HepG2 (cell line): Measurements from ENCODE around the gene DPEP3. TPM values are rescaled to one million over a fixed set of nuclear protein-coding genes. Genes with fewer than 3 reads are reported as not detected.

Source experiments
- HHEX ChIP-seq: IDR thresholded peaks from 2 replicates; pipeline ENCODE4 v1.6.1; 2016; ENCODE audit warnings: control low read depth
- ONECUT2 ChIP-seq: sonication (generic); formaldehyde crosslinking; IDR thresholded peaks from 2 replicates; pipeline ENCODE4 v1.4.0; 2020; ENCODE audit warnings: missing genetic modification reagents
- SYNCRIP ChIP-seq: fragments of 200-400 bp; formaldehyde crosslinking; IDR thresholded peaks from 2 replicates; pipeline ENCODE4 v1.6.1; 2018; ENCODE audit warnings: mild to moderate bottlenecking, low read depth, low read length; ENCODE audit not compliant: insufficient read depth
- WIZ ChIP-seq: sonication (generic); formaldehyde crosslinking; IDR thresholded peaks from 2 replicates; pipeline ENCODE4 v1.5.1; 2020; ENCODE audit warnings: mild to moderate bottlenecking, missing genetic modification reagents
- ZC3H13 ChIP-seq: sonication (generic); formaldehyde crosslinking; IDR thresholded peaks from 2 replicates; pipeline ENCODE4 v1.8.1; 2023; ENCODE audit warnings: mild to moderate bottlenecking, missing genetic modification reagents, moderate library complexity
- ZNF205 ChIP-seq: IDR thresholded peaks from 2 replicates; pipeline ENCODE4 v1.6.1; 2018; ENCODE audit warnings: missing biosample characterization, missing genetic modification reagents
- ZNF343 ChIP-seq: sonication (generic); formaldehyde crosslinking; IDR thresholded peaks from 2 replicates; pipeline ENCODE4 v1.4.0; 2020; ENCODE audit warnings: mild to moderate bottlenecking, missing genetic modification reagents
- ZNF546 ChIP-seq: sonication (generic); formaldehyde crosslinking; conservative IDR thresholded peaks from 2 replicates; pipeline ENCODE4 v1.8.1; 2023; ENCODE audit warnings: mild to moderate bottlenecking, missing genetic modification reagents
- ZNF83 ChIP-seq: sonication (generic); formaldehyde crosslinking; IDR thresholded peaks from 2 replicates; pipeline ENCODE4 v1.4.0; 2020; ENCODE audit warnings: missing genetic modification reagents, mild to moderate bottlenecking, borderline replicate concordance
- ZNF878 ChIP-seq: sonication (generic); formaldehyde crosslinking; IDR thresholded peaks from 2 replicates; pipeline ENCODE4 v1.8.1; 2023; ENCODE audit warnings: mild to moderate bottlenecking, missing genetic modification reagents, moderate library complexity
- polyA plus RNA-seq, 8 experiments: library from polyadenylated mRNA; depleted of rRNA in 3 of 8; stranded (reverse) in 7 of 8; unstranded in 1 of 8; fragments of >200 nt; fragmentation: Illumina TruSeq in 4 of 8; extraction: Trizol in 4 of 8; gene quantifications; 2 replicates each; pipeline versions ENCODE4 v1.2.1 to v1.2.3, GENCODE V29; 2011 to 2016; ENCODE audit warnings: low read depth in 4 of 8, missing spikeins in 1 of 8, mixed read lengths in 1 of 8; ENCODE audit not compliant: insufficient read depth in 1 of 8
- total RNA-seq, 5 experiments: library from RNA; depleted of rRNA; stranded (reverse); fragments of >200 nt; fragmentation: Illumina TruSeq; extraction: Trizol; gene quantifications; 2 replicates each; pipeline ENCODE4 v1.2.3, GENCODE V29; 2016; ENCODE audit warnings: low read depth in 1 of 5
- TF ChIP-seq, protein P1 (sequence below), 2 experiments: sonication (generic) in 1 of 2; formaldehyde crosslinking in 1 of 2; IDR thresholded peaks; 2 replicates each; pipeline versions ENCODE4 v1.4.0 to v1.6.1; 2016 to 2020; ENCODE audit warnings: borderline replicate concordance in 1 of 2, low read depth in 1 of 2, mild to moderate bottlenecking in 1 of 2, missing genetic modification reagents in 1 of 2
- TF ChIP-seq, protein P2 (sequence below): sonication (generic); formaldehyde crosslinking; IDR thresholded peaks from 2 replicates; pipeline ENCODE4 v1.4.0; 2020; ENCODE audit warnings: missing genetic modification reagents, low read depth, mild to moderate bottlenecking, borderline replicate concordance
- TF ChIP-seq, protein P3 (sequence below): sonication (generic); formaldehyde crosslinking; IDR thresholded peaks from 2 replicates; pipeline ENCODE4 v1.5.0; 2020; ENCODE audit warnings: missing genetic modification reagents
- TF ChIP-seq, protein P4 (sequence below): sonication (generic); formaldehyde crosslinking; IDR thresholded peaks from 2 replicates; pipeline ENCODE4 v1.4.0; 2020; ENCODE audit warnings: mild to moderate bottlenecking, missing genetic modification reagents
- TF ChIP-seq, protein P5 (sequence below): sonication (generic); formaldehyde crosslinking; conservative IDR thresholded peaks from 2 replicates; pipeline ENCODE4 v1.5.0; 2020; ENCODE audit warnings: missing genetic modification reagents
- TF ChIP-seq, protein P6 (sequence below): sonication (generic); formaldehyde crosslinking; IDR thresholded peaks from 2 replicates; pipeline ENCODE4 v1.5.0; 2020; ENCODE audit warnings: missing genetic modification reagents

The DPEP3 gene
- total and polyA plus RNA-seq, 2 of the 13 experiments (the other 11 are each of a cell fraction or from before 2014, with no cell fraction given), result not detected

DNA sequence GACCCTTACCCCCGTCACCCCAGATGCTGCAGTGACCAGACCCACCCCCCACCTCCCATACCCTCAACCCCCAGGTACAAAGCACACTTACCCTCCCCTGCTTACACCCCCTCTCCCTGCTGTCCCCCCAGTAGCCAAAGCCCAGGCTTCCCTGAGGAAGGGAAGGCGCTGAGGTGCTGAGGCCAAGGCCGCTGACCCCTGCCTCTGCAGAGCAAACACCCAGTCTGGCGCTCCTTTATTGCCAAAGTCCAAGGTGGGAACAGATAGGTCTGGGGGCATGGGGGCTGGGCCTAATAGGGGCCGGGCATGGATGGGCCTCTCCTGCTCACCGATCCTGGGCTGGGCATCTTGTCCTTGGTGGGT is 37.1 kb downstream of the DPEP3 start (continued):
- TF ChIP-seq HHEX (peak; percentile 83), ZNF546 (no peak), SYNCRIP (no peak), ZNF83 (CRISPR knock-in tag) (no peak), ONECUT2 (no peak), ZNF343 (0 out of 2 replicates have a peak, but pooled peaks have one; percentile 4), ZNF878 (CRISPR knock-in tag) (peak; percentile 67; the same call in 1 of the 2 replicates), ZNF205 (CRISPR knock-in tag) (peak; percentile 43; the same call in 1 of the 2 replicates), ZC3H13 (CRISPR knock-in tag) (no peak; the same call in 1 of the 2 replicates), WIZ (CRISPR knock-in tag) (no peak)
- TF ChIP-seq, protein P1, sequence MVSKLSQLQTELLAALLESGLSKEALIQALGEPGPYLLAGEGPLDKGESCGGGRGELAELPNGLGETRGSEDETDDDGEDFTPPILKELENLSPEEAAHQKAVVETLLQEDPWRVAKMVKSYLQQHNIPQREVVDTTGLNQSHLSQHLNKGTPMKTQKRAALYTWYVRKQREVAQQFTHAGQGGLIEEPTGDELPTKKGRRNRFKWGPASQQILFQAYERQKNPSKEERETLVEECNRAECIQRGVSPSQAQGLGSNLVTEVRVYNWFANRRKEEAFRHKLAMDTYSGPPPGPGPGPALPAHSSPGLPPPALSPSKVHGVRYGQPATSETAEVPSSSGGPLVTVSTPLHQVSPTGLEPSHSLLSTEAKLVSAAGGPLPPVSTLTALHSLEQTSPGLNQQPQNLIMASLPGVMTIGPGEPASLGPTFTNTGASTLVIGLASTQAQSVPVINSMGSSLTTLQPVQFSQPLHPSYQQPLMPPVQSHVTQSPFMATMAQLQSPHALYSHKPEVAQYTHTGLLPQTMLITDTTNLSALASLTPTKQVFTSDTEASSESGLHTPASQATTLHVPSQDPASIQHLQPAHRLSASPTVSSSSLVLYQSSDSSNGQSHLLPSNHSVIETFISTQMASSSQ (IDR thresholded peaks at IDR 0.05; ENCODE audit: low read depth), result peak; percentile 57; the same call in 1 of the 2 replicates
- TF ChIP-seq, protein P1 (CRISPR knock-in tag; IDR thresholded peaks at IDR 0.05; ENCODE audit: borderline replicate concordance), result peak; percentile 19; the same call in 1 of the 2 replicates
- TF ChIP-seq, protein P2, sequence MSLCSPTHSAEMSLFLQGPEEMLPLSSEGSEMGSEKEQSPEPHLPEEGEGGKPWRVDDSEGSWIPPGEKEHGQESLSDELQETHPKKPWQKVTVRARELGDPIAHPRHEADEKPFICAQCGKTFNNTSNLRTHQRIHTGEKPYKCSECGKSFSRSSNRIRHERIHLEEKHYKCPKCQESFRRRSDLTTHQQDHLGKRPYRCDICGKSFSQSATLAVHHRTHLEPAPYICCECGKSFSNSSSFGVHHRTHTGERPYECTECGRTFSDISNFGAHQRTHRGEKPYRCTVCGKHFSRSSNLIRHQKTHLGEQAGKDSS, result no peak; the same call in none of the 2 replicates
- TF ChIP-seq, protein P3, sequence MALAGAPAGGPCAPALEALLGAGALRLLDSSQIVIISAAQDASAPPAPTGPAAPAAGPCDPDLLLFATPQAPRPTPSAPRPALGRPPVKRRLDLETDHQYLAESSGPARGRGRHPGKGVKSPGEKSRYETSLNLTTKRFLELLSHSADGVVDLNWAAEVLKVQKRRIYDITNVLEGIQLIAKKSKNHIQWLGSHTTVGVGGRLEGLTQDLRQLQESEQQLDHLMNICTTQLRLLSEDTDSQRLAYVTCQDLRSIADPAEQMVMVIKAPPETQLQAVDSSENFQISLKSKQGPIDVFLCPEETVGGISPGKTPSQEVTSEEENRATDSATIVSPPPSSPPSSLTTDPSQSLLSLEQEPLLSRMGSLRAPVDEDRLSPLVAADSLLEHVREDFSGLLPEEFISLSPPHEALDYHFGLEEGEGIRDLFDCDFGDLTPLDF (CRISPR knock-in tag), result no peak
- TF ChIP-seq, protein P4, sequence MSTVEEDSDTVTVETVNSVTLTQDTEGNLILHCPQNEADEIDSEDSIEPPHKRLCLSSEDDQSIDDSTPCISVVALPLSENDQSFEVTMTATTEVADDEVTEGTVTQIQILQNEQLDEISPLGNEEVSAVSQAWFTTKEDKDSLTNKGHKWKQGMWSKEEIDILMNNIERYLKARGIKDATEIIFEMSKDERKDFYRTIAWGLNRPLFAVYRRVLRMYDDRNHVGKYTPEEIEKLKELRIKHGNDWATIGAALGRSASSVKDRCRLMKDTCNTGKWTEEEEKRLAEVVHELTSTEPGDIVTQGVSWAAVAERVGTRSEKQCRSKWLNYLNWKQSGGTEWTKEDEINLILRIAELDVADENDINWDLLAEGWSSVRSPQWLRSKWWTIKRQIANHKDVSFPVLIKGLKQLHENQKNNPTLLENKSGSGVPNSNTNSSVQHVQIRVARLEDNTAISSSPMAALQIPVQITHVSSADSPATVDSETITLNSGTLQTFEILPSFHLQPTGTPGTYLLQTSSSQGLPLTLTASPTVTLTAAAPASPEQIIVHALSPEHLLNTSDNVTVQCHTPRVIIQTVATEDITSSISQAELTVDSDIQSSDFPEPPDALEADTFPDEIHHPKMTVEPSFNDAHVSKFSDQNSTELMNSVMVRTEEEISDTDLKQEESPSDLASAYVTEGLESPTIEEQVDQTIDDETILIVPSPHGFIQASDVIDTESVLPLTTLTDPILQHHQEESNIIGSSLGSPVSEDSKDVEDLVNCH (CRISPR knock-in tag), result 0 out of 2 replicates have a peak, but pooled peaks have one; percentile 3
- TF ChIP-seq, protein P5, sequence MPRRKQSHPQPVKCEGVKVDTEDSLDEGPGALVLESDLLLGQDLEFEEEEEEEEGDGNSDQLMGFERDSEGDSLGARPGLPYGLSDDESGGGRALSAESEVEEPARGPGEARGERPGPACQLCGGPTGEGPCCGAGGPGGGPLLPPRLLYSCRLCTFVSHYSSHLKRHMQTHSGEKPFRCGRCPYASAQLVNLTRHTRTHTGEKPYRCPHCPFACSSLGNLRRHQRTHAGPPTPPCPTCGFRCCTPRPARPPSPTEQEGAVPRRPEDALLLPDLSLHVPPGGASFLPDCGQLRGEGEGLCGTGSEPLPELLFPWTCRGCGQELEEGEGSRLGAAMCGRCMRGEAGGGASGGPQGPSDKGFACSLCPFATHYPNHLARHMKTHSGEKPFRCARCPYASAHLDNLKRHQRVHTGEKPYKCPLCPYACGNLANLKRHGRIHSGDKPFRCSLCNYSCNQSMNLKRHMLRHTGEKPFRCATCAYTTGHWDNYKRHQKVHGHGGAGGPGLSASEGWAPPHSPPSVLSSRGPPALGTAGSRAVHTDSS (CRISPR knock-in tag), result no peak
- TF ChIP-seq, protein P6, sequence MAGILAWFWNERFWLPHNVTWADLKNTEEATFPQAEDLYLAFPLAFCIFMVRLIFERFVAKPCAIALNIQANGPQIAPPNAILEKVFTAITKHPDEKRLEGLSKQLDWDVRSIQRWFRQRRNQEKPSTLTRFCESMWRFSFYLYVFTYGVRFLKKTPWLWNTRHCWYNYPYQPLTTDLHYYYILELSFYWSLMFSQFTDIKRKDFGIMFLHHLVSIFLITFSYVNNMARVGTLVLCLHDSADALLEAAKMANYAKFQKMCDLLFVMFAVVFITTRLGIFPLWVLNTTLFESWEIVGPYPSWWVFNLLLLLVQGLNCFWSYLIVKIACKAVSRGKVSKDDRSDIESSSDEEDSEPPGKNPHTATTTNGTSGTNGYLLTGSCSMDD (CRISPR knock-in tag), result no peak
